ENCODE measurements around the gene NKX1-2. TPM values are rescaled to one million over a fixed set of nuclear protein-coding genes. Genes with fewer than 3 reads are reported as not detected.
A peak's percentile ranks its signal among the peaks of the same experiment; 100 is the strongest.

Gene NKX1-2
- total and polyA plus RNA-seq, 2 experiments from 2014 or later = 9.8 to 39.4 TPM

DNA sequence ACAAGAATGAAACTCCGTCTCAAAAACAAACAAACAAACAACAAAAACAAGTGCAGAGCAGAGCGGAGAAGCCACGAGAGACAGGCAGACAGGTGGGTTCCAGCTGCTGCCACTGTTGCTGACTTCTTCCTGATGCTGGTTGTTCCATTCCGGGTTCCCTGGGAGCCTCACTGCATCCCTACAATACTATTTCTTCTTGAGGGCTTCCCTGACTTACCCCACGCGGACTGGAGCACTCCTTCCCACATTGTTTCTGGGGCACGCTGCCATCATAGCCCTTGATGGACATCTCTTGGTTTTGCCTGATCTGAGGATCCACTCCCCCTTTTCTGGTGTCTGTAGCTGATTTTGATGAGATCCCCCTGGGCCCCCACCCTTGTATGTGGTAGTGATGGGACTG is 5.6 kb upstream of the NKX1-2 start (continued):
- TF ChIP-seq STAT1 (IDR thresholded peaks at IDR 0.05; ENCODE audit: unreplicated experiment) = no peak
- no peak for TF ChIP-seq EZH2phosphoT487 (IDR thresholded peaks at IDR 0.05; ENCODE audit: unreplicated experiment)

DNA sequence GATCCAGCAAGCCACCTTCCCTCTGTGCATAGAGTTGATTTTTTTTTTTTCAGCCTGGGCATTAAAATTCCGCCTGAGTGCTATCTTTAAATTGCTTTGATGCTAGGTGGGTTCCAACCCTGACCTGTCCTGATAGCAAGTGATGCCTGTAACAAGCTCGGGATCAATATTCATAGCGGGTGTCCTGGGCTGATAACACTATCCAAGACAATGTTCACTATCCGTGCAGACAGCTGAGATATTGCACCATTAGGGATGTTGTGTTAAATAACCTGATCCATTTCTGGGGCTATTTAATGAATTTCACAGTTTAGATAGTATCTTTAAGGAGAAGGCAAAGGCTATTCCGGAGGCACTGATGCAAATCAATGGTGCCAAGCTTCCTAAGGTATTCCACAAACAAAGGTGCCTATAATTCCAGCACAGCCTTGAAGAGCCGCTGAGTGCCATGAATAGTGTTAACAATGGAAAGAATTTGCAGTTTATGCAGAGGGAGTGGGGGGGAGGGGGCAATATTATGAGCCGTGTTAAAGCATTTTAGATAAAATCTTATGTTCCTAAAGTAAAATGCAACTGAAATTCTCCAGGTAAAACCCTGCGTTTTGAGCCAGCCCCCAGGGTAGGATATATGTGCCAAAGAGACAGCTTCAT is 4.2 kb upstream of the NKX1-2 start:
- no peak for TF ChIP-seq STAT1 (IDR thresholded peaks at IDR 0.05; ENCODE audit: unreplicated experiment)
- TF ChIP-seq EZH2 (IDR thresholded peaks at IDR 0.05; ENCODE audit: low read depth, unreplicated experiment) = no peak
- TF ChIP-seq ZNF114 (CRISPR knock-in tag; IDR thresholded peaks at IDR 0.05) = no peak
- TF ChIP-seq NANOG (IDR thresholded peaks at IDR 0.05; ENCODE audit: borderline replicate concordance) = peak; percentile 87
- H3K27me3 Mint-ChIP-seq (ENCODE audit: insufficient read depth, low read depth, poor library complexity) = peaks cover 42% of the 10 kb centered on the region
- no peak overlapping the region for H2AFZ ChIP-seq

DNA sequence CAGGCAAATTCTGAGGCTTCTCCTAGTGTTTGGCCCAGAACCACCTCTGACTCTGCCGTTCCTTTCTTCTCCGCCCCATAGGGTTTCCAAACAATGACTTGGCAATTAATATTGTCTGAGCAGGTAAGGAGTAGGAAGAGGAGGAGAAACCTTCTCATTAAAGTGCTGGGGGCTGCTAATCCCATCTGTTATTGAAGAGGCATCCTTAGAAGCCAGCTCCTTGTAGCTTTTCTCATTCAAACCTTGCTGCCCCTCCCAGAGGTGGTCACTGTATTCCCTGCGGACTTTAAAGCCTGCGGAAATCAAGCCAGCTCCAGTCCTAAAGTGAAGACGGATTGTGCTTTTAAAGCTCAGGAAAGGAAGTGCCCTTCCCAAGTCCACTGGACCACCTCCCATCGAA is 1.4 kb upstream of the NKX1-2 start:
- Histone ChIP-seq H3K4me3 (peak overlapping the region; percentile 81), H3K9me2 (ENCODE audit: insufficient read depth) (no peaks in the 10 kb centered on the region), H2AFZ (no peak overlapping the region), H3K27me3 (ENCODE audit: insufficient read depth) (peaks cover 45% of the 10 kb centered on the region), H3K79me2 (replicated peaks; ENCODE audit: insufficient read depth) (no peaks in the 10 kb centered on the region; the same call in 1 of the 2 replicates), H3K4me2 (peak overlapping the region; percentile 99), H4K20me1 (replicated peaks; ENCODE audit: insufficient read depth) (0 out of 2 replicates have a peak, but pooled peaks cover 3% of the 10 kb centered on the region), H3K36me3 (ENCODE audit: insufficient read depth) (no peaks in the 10 kb centered on the region), H3K4me1 (ENCODE audit: insufficient read depth) (peaks cover 69% of the 10 kb centered on the region), H3K27ac (ENCODE audit: low read depth) (peak overlapping the region; percentile 83), H3F3A (replicated peaks; ENCODE audit: low read depth) (peaks cover 26% of the 10 kb centered on the region)
- Mint-ChIP-seq H3K27ac (peak overlapping the region; percentile 71), H3K4me1 (peaks cover 69% of the 10 kb centered on the region), H3K9me3 (no peaks in the 10 kb centered on the region), H3K4me3 (peak overlapping the region; percentile 76), H3K36me3 (ENCODE audit: low read depth) (peaks cover 7% of the 10 kb centered on the region; the same call in 2 of the 3 replicates), H3K27me3 (ENCODE audit: insufficient read depth, low read depth, poor library complexity) (peaks cover 57% of the 10 kb centered on the region)
- peak; percentile 52 for DNase-seq (ENCODE audit: low spot score)
- TF ChIP-seq, protein P1, sequence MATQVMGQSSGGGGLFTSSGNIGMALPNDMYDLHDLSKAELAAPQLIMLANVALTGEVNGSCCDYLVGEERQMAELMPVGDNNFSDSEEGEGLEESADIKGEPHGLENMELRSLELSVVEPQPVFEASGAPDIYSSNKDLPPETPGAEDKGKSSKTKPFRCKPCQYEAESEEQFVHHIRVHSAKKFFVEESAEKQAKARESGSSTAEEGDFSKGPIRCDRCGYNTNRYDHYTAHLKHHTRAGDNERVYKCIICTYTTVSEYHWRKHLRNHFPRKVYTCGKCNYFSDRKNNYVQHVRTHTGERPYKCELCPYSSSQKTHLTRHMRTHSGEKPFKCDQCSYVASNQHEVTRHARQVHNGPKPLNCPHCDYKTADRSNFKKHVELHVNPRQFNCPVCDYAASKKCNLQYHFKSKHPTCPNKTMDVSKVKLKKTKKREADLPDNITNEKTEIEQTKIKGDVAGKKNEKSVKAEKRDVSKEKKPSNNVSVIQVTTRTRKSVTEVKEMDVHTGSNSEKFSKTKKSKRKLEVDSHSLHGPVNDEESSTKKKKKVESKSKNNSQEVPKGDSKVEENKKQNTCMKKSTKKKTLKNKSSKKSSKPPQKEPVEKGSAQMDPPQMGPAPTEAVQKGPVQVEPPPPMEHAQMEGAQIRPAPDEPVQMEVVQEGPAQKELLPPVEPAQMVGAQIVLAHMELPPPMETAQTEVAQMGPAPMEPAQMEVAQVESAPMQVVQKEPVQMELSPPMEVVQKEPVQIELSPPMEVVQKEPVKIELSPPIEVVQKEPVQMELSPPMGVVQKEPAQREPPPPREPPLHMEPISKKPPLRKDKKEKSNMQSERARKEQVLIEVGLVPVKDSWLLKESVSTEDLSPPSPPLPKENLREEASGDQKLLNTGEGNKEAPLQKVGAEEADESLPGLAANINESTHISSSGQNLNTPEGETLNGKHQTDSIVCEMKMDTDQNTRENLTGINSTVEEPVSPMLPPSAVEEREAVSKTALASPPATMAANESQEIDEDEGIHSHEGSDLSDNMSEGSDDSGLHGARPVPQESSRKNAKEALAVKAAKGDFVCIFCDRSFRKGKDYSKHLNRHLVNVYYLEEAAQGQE (IDR thresholded peaks at IDR 0.05; ENCODE audit: unreplicated experiment) = no peak
- TF ChIP-seq, protein P2, sequence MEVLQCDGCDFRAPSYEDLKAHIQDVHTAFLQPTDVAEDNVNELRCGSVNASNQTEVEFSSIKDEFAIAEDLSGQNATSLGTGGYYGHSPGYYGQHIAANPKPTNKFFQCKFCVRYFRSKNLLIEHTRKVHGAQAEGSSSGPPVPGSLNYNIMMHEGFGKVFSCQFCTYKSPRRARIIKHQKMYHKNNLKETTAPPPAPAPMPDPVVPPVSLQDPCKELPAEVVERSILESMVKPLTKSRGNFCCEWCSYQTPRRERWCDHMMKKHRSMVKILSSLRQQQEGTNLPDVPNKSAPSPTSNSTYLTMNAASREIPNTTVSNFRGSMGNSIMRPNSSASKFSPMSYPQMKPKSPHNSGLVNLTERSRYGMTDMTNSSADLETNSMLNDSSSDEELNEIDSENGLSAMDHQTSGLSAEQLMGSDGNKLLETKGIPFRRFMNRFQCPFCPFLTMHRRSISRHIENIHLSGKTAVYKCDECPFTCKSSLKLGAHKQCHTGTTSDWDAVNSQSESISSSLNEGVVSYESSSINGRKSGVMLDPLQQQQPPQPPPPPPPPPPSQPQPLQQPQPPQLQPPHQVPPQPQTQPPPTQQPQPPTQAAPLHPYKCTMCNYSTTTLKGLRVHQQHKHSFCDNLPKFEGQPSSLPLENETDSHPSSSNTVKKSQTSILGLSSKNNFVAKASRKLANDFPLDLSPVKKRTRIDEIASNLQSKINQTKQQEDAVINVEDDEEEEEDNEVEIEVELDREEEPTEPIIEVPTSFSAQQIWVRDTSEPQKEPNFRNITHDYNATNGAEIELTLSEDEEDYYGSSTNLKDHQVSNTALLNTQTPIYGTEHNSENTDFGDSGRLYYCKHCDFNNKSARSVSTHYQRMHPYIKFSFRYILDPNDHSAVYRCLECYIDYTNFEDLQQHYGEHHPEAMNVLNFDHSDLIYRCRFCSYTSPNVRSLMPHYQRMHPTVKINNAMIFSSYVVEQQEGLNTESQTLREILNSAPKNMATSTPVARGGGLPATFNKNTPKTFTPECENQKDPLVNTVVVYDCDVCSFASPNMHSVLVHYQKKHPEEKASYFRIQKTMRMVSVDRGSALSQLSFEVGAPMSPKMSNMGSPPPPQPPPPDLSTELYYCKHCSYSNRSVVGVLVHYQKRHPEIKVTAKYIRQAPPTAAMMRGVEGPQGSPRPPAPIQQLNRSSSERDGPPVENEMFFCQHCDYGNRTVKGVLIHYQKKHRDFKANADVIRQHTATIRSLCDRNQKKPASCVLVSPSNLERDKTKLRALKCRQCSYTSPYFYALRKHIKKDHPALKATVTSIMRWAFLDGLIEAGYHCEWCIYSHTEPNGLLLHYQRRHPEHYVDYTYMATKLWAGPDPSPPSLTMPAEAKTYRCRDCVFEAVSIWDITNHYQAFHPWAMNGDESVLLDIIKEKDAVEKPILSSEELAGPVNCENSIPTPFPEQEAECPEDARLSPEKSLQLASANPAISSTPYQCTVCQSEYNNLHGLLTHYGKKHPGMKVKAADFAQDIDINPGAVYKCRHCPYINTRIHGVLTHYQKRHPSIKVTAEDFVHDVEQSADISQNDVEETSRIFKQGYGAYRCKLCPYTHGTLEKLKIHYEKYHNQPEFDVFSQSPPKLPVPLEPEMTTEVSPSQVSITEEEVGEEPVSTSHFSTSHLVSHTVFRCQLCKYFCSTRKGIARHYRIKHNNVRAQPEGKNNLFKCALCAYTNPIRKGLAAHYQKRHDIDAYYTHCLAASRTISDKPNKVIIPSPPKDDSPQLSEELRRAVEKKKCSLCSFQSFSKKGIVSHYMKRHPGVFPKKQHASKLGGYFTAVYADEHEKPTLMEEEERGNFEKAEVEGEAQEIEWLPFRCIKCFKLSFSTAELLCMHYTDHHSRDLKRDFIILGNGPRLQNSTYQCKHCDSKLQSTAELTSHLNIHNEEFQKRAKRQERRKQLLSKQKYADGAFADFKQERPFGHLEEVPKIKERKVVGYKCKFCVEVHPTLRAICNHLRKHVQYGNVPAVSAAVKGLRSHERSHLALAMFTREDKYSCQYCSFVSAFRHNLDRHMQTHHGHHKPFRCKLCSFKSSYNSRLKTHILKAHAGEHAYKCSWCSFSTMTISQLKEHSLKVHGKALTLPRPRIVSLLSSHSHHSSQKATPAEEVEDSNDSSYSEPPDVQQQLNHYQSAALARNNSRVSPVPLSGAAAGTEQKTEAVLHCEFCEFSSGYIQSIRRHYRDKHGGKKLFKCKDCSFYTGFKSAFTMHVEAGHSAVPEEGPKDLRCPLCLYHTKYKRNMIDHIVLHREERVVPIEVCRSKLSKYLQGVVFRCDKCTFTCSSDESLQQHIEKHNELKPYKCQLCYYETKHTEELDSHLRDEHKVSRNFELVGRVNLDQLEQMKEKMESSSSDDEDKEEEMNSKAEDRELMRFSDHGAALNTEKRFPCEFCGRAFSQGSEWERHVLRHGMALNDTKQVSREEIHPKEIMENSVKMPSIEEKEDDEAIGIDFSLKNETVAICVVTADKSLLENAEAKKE (CRISPR knock-in tag; IDR thresholded peaks at IDR 0.05) = peak; percentile 88
- peak; percentile 8 for ATAC-seq

More for the DNA sequence above, 4.2 kb upstream of the NKX1-2 start:
- H3K9me3 Mint-ChIP-seq = no peaks in the 10 kb centered on the region
- H3F3A ChIP-seq (replicated peaks; ENCODE audit: low read depth) = peaks cover 15% of the 10 kb centered on the region
- peak overlapping the region; percentile 15 for H3K4me3 Mint-ChIP-seq
- peaks cover 17% of the 10 kb centered on the region for H3K27me3 ChIP-seq (ENCODE audit: insufficient read depth)
- H4K20me1 ChIP-seq (replicated peaks; ENCODE audit: insufficient read depth) = no peaks in the 10 kb centered on the region
- peak overlapping the region; percentile 70 for H3K4me2 ChIP-seq
- no peaks in the 10 kb centered on the region for H3K79me2 ChIP-seq (replicated peaks; ENCODE audit: insufficient read depth)
- H3K4me1 Mint-ChIP-seq = peaks cover 76% of the 10 kb centered on the region
- ATAC-seq (peak; percentile 3; the same call in 2 of the 3 replicates), DNase-seq (ENCODE audit: low spot score) (peak; percentile 80)
- no peak overlapping the region; the same call in 1 of the 2 replicates for H3K27ac Mint-ChIP-seq
- H3K9me2 ChIP-seq (ENCODE audit: insufficient read depth) = no peaks in the 10 kb centered on the region
- H3K36me3 ChIP-seq (ENCODE audit: insufficient read depth) = no peaks in the 10 kb centered on the region
- no peaks in the 10 kb centered on the region for H3K36me3 Mint-ChIP-seq (ENCODE audit: low read depth)
- peaks cover 78% of the 10 kb centered on the region for H3K4me1 ChIP-seq (ENCODE audit: insufficient read depth)
- peak overlapping the region; percentile 24; the same call in 1 of the 2 replicates for H3K4me3 ChIP-seq
- peak overlapping the region; percentile 86 for H3K27ac ChIP-seq (ENCODE audit: low read depth)

All from GM23338 (cell line).